Gastroesophageal sphincter (tissue), 4 donors: ENCODE measurements around the gene DLX6. TPM values are rescaled to one million over a fixed set of nuclear protein-coding genes. Genes with fewer than 3 reads are reported as not detected.

Experiments used
- ATAC-seq: fragments of 150-250 bp; one replicate; pipeline ENCODE4 v1.9.1; 2016; ENCODE audit warnings: mild to moderate bottlenecking, moderate library complexity
- H3K27ac ChIP-seq, 4 donors: fragments of 200-600 bp; sonication (generic) in 3 of 4; 1 replicate in 3 of 4; 2 replicates in 1 of 4; pipeline ENCODE4 v1.5.1; 2016 to 2019
- H3K27me3 ChIP-seq: fragments of 200-600 bp; sonication (generic); one replicate; pipeline ENCODE4 v1.5.1; 2019
- H3K36me3 ChIP-seq, 2 donors: fragments of 200-600 bp; sonication (generic); one replicate each; pipeline ENCODE4 v1.5.1; 2019; ENCODE audit warnings: control low read depth in 1 of 2
- H3K4me1 ChIP-seq, 3 donors: fragments of 200-600 bp; sonication (generic); 1 replicate in 2 of 3; 2 replicates in 1 of 3; pipeline ENCODE4 v1.5.1; 2016 to 2019; ENCODE audit warnings: control low read depth in 2 of 3
- H3K4me3 ChIP-seq, 2 donors: fragments of 200-600 bp; sonication (generic); one replicate each; pipeline ENCODE4 v1.5.1; 2019; ENCODE audit warnings: mild to moderate bottlenecking in 1 of 2, moderate library complexity in 1 of 2
- H3K9me3 ChIP-seq, 3 donors: fragments of 200-600 bp; sonication (generic); one replicate each; pipeline ENCODE4 v1.5.1; 2017 to 2019; ENCODE audit warnings: control low read depth in 2 of 3
- EP300 ChIP-seq: sonication (generic); formaldehyde crosslinking; IDR thresholded peaks from one replicate; pipeline ENCODE4 v1.6.1; 2017; ENCODE audit warnings: antibody characterized with exemption, mild to moderate bottlenecking
- POLR2A ChIP-seq, 2 donors: fragments of 450-650 bp; IDR thresholded peaks; one replicate each; pipeline ENCODE4 v1.6.1; 2017; ENCODE audit warnings: antibody characterized with exemption in 2 of 2, mild to moderate bottlenecking in 2 of 2, moderate library complexity in 1 of 2
- POLR2AphosphoS5 ChIP-seq: sonication (generic); formaldehyde crosslinking; IDR thresholded peaks from one replicate; pipeline ENCODE4 v1.6.1; 2017; ENCODE audit warnings: antibody characterized with exemption
- WGBS, 2 donors: methylation state at CpG; one replicate each; pipeline ENCODE4 v1.1.5; 2018; ENCODE audit warnings: low coverage in 1 of 2; 5-methylcytosine and 5-hydroxymethylcytosine counted together
- total RNA-seq, 4 donors: library from RNA; depleted of rRNA; stranded (reverse); fragments of >200 nt; gene quantifications; one replicate each; pipeline ENCODE4 v1.1.0, GENCODE V29; 2016
- TF ChIP-seq, protein P1 (sequence below), 4 experiments: fragments of 200-600 bp in 2 of 4; fragments of 450-650 bp in 2 of 4; sonication (generic) in 1 of 4; IDR thresholded peaks; one replicate each; pipeline ENCODE4 v1.5.1; 2017 to 2019; ENCODE audit warnings: antibody characterized with exemption in 4 of 4, mild to moderate bottlenecking in 2 of 4, moderate library complexity in 2 of 4

The DLX6 gene
- total RNA-seq, 4 donors from 2014 or later: 0.12 to 0.13 TPM; not detected in 2

DNA sequence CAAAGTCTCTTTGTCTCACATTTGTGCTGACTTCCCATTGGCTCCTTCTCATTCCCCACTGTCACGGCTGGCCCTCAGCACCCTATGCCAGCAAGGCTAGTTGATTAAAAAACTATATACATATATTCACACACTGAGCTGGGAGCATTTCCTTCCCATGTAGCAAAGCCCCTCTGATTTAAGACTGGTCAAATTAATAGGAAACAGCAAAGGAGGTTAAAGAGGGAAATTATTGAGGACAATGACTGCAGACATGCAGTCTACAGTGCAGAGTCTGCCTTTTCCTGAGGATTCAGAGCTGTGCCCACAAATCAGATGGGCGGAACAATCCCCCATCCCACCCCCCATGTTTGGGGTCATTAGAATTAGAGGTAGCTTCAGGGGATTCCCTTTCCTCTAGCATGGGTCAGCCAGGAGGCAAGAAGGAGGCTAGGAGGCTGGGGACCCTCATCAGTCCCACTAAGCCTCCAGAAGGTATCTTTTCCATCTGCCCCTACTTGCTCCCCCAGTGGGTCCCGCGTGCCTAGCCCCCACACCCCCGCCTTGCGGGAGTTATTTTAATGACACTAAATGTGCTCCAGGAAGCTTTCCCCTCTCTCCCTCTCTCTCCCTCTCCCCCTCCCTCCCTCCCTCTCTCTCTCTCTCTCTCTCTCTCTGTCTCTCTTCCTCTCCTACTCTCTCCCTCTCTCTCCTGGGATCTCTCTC is 9.8 kb upstream of the DLX6 start:
- TF ChIP-seq EP300: no peak
- TF ChIP-seq, protein P1, sequence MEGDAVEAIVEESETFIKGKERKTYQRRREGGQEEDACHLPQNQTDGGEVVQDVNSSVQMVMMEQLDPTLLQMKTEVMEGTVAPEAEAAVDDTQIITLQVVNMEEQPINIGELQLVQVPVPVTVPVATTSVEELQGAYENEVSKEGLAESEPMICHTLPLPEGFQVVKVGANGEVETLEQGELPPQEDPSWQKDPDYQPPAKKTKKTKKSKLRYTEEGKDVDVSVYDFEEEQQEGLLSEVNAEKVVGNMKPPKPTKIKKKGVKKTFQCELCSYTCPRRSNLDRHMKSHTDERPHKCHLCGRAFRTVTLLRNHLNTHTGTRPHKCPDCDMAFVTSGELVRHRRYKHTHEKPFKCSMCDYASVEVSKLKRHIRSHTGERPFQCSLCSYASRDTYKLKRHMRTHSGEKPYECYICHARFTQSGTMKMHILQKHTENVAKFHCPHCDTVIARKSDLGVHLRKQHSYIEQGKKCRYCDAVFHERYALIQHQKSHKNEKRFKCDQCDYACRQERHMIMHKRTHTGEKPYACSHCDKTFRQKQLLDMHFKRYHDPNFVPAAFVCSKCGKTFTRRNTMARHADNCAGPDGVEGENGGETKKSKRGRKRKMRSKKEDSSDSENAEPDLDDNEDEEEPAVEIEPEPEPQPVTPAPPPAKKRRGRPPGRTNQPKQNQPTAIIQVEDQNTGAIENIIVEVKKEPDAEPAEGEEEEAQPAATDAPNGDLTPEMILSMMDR (IDR thresholded peaks at IDR 0.05): no peak
- TF ChIP-seq POLR2A (IDR thresholded peaks at IDR 0.05): no peak
- no peak for TF ChIP-seq POLR2AphosphoS5
- Histone ChIP-seq H3K27ac (no peak overlapping the region), H3K4me1 (peaks cover 0 to 34% (median 5%) of the 10 kb centered on the region in 3 donors), H3K4me3 (no peak overlapping the region), H3K9me3 (peaks cover 0 to 10% (median 0%) of the 10 kb centered on the region in 3 donors), H3K36me3 (no peaks in the 10 kb centered on the region), H3K27me3 (peaks cover 100% of the 10 kb centered on the region)
- WGBS, 2 donors: 0 to 3% methylated on average over 4 to 5 of the region's 6 CpGs
- no peak for ATAC-seq

DNA sequence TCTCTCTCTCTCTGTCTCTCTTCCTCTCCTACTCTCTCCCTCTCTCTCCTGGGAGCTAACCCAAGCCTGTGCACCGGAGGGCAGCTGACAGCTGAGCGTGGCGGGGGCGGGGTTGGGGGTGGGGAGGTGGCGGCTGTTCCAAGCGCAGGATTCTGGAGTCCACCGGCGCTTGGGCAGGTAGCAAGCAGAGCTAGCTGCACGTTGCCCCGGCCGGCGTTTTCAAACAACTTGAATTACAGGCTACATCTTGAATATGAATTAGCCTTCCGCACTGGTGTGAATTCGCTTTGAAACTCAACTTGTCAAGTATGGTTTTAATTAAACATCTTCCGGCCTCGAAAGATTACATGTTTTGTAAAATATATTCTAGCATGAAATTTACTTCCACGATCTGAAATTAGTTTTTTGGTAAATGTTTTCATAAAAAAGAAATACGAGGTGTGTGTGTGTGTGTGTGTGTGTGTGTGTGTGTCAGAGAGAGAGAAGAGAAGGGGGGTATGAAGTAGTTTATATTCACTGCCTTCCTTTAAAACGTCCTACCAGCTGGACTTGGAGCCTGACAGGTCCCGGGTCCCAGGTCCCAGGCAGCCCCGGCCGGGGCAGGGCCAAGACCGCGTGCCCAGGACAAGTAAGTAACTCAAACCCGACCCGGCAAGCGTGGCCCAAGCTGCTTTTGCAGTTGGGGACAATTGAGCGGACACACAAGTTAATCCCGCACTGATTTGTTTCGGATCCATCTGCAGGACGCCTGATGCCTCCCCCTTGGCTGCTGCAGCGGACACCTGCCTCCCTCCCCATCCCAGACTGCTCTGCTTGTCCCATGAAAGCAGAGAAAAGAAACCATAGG is 9.0 kb upstream of the DLX6 start:
- ATAC-seq: no peak

DNA sequence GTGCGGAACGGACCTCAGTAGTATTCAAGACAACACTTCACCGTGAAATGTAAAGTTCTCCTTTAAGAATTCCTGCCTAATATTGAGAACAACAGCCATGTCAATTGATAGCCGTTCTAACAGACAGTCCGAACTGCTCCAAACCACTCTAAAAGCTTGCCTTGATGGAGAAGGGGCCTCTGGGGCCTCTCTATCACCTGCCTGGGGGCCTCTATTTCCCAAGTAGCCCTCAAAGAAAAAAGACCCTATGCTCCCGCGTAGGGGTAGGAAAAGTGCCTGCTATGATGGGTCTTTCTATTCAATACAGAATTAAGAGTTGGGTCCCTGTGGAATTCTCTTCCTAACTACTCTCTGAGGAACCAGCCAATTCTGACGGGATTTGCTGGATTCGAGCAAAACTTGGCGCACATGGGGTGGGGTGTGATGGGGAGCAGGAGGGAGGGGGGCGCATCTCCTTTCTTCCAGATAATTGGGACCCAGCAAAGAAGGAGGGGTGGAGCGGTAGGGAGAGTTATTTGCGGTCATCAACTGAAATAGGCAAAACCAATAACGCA is 8.3 kb upstream of the DLX6 start:
- H3K27me3 ChIP-seq: peaks cover 100% of the 10 kb centered on the region
- H3K9me3 ChIP-seq: peaks cover 0 to 10% (median 0%) of the 10 kb centered on the region in 3 donors
- 7 to 10% methylated on average over 2 to 10 of the region's 14 CpGs for WGBS, 2 donors
- TF ChIP-seq EP300 (no peak), POLR2A (IDR thresholded peaks at IDR 0.05) (no peak)
- TF ChIP-seq, protein P1 (IDR thresholded peaks at IDR 0.05): no peak
- H3K4me3 ChIP-seq: no peak overlapping the region
- no peaks in the 10 kb centered on the region for H3K36me3 ChIP-seq
- no peak for ATAC-seq
- H3K4me1 ChIP-seq: peaks cover 0 to 33% (median 5%) of the 10 kb centered on the region in 3 donors
- no peak overlapping the region for H3K27ac ChIP-seq

More for the DNA sequence above, 9.0 kb upstream of the DLX6 start:
- peaks cover 100% of the 10 kb centered on the region for H3K27me3 ChIP-seq
- no peaks in the 10 kb centered on the region for H3K36me3 ChIP-seq
- H3K4me3 ChIP-seq: no peak overlapping the region
- peaks cover 0 to 10% (median 0%) of the 10 kb centered on the region in 3 donors for H3K9me3 ChIP-seq
- TF ChIP-seq POLR2A (IDR thresholded peaks at IDR 0.05) (no peak), POLR2AphosphoS5 (no peak)
- TF ChIP-seq, protein P1 (IDR thresholded peaks at IDR 0.05): no peak
- WGBS, 2 donors: 12 to 13% methylated on average over 3 to 13 of the region's 32 CpGs
- peaks cover 0 to 34% (median 5%) of the 10 kb centered on the region in 3 donors for H3K4me1 ChIP-seq
- H3K27ac ChIP-seq: no peak overlapping the region

DNA sequence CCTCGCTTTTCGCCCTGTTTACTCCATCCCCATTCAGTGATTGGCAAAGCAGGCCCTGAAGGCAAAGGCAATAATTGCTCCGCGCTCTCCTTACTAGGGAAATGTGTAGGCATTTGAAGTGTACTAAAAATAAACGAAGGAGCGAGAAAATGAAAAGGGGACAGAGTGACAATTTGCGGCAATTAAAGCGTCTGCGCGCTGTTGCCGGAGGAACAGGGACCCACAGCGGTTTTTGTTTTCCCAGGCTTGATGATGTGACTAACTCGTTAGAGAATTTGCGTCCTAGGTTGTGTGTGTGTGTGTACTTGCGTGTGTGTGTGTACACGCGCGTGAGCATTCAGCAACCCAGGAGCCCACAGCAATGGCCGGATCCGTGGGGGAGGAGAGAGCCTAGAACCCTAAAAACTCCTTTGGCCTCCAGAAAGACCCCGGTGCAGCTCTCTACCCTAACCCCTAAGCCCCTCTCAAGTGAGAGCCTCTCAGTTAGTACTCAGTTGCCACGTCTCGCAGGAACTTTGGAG is 7.8 kb upstream of the DLX6 start:
- Histone ChIP-seq H3K27ac (no peak overlapping the region), H3K9me3 (peaks cover 0 to 7% (median 0%) of the 10 kb centered on the region in 3 donors), H3K4me1 (peaks cover 0 to 28% (median under 1%) of the 10 kb centered on the region in 3 donors), H3K36me3 (no peaks in the 10 kb centered on the region), H3K4me3 (no peak overlapping the region), H3K27me3 (peaks cover 100% of the 10 kb centered on the region)
- TF ChIP-seq, protein P1 (IDR thresholded peaks at IDR 0.05): no peak
- no peak for TF ChIP-seq EP300
- TF ChIP-seq POLR2AphosphoS5: no peak
- TF ChIP-seq POLR2A (IDR thresholded peaks at IDR 0.05): no peak
- ATAC-seq: no peak
- WGBS, 2 donors: 7 to 11% methylated on average over 12 to 22 of the region's 23 CpGs
